Body of pancreas (tissue), 4 donors: Measurements from ENCODE around the gene RGL3.

ENCODE experiments used
- POLR2A ChIP-seq, 3 donors: fragments of 450-650 bp; IDR thresholded peaks; one replicate each; pipeline ENCODE4 v1.6.1; 2016; ENCODE audit warnings: antibody characterized with exemption in 3 of 3, mild to moderate bottlenecking in 2 of 3
- TF ChIP-seq, protein P1 (sequence below), 7 experiments: fragments of 450-650 bp in 4 of 7; fragments of 200-600 bp in 3 of 7; sonication (generic) in 3 of 7; IDR thresholded peaks; one replicate each; pipeline ENCODE4 v1.5.1; 2016 to 2019; ENCODE audit warnings: antibody characterized with exemption in 7 of 7

DNA sequence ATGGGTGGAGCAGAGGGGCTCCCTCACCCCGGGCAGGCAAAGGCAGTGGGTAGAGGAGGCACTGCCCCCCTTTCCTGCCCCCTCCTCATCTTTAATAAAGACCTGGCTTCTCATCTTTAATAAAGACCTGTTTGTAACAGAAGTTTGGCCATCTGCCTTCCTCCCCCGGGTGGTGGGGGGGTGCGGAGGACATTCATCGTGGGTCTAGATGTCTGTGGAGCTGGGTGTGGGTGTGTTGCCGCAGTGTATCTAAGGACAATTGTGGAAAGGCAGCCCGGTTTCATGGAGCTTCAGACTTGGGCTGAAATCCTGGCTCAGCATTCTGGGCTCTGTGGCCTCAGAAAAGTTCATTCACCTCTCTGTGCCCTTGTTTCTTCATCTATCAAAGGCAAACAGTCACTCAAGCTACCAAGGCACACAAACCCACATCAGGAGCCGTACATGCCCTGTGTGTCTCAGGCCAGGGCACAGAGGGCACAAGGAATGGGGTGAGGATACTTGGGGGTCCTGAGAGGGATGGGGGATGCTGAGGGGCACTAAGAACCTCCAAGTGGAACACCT is 53.5 kb downstream of the RGL3 start:
- TF ChIP-seq, protein P1, sequence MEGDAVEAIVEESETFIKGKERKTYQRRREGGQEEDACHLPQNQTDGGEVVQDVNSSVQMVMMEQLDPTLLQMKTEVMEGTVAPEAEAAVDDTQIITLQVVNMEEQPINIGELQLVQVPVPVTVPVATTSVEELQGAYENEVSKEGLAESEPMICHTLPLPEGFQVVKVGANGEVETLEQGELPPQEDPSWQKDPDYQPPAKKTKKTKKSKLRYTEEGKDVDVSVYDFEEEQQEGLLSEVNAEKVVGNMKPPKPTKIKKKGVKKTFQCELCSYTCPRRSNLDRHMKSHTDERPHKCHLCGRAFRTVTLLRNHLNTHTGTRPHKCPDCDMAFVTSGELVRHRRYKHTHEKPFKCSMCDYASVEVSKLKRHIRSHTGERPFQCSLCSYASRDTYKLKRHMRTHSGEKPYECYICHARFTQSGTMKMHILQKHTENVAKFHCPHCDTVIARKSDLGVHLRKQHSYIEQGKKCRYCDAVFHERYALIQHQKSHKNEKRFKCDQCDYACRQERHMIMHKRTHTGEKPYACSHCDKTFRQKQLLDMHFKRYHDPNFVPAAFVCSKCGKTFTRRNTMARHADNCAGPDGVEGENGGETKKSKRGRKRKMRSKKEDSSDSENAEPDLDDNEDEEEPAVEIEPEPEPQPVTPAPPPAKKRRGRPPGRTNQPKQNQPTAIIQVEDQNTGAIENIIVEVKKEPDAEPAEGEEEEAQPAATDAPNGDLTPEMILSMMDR (IDR thresholded peaks at IDR 0.05), result no peak
- TF ChIP-seq POLR2A (IDR thresholded peaks at IDR 0.05), result no peak
